ENCODE data around the gene FURIN.

DNA sequence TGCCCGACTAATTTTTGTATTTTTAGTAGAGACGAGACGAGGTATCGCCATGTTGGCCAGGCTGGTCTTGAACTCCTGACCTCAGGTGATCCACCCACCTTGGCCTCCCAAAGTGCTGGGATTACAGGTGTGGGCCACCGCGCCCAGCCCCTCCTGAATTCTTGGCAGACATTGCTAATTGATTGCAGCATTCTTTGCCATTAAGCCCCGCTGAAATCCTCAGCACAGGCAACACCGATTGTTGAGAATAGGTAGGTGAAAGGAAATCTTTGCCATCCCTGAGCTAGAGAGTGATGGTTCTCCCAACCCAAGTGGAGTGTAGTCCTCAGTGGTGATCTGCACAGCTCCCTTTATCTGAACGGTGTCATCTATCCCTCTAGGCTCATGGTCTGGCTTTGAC, 36.4 kb downstream of the FURIN start:
- TF ChIP-seq CREB1 (IDR thresholded peaks at IDR 0.05) (no peak), KDM1A (IDR thresholded peaks at IDR 0.05; ENCODE audit: borderline replicate concordance, low read length) (no peak), TAF7 (optimal IDR thresholded peaks at IDR 0.05; ENCODE audit: borderline replicate concordance, low read depth, low read length) (no peak), RNF2 (IDR thresholded peaks at IDR 0.05; ENCODE audit: borderline replicate concordance, low read depth, low read length, missing control alignments, poor library complexity, severe bottlenecking) (no peak), SIRT6 (IDR thresholded peaks at IDR 0.05; ENCODE audit: low read length) (no peak), GABPA (IDR thresholded peaks at IDR 0.05; ENCODE audit: borderline replicate concordance, insufficient read depth, low read length) (no peak), RAD21 (IDR thresholded peaks at IDR 0.05 in 1 of 2, conservative IDR thresholded peaks at IDR 0.05 in 1 of 2; ENCODE audit: low read depth in 2 of 2, low read length in 2 of 2) (no peak), SIX5 (IDR thresholded peaks at IDR 0.05; ENCODE audit: low read depth, low read length) (no peak), HDAC2 (IDR thresholded peaks at IDR 0.05; ENCODE audit: borderline replicate concordance in 1 of 2, low read depth in 2 of 2, low read length in 2 of 2) (no peak)
- TF ChIP-seq, protein P1, sequence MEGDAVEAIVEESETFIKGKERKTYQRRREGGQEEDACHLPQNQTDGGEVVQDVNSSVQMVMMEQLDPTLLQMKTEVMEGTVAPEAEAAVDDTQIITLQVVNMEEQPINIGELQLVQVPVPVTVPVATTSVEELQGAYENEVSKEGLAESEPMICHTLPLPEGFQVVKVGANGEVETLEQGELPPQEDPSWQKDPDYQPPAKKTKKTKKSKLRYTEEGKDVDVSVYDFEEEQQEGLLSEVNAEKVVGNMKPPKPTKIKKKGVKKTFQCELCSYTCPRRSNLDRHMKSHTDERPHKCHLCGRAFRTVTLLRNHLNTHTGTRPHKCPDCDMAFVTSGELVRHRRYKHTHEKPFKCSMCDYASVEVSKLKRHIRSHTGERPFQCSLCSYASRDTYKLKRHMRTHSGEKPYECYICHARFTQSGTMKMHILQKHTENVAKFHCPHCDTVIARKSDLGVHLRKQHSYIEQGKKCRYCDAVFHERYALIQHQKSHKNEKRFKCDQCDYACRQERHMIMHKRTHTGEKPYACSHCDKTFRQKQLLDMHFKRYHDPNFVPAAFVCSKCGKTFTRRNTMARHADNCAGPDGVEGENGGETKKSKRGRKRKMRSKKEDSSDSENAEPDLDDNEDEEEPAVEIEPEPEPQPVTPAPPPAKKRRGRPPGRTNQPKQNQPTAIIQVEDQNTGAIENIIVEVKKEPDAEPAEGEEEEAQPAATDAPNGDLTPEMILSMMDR (IDR thresholded peaks at IDR 0.05; ENCODE audit: control extremely low read depth in 1 of 3, insufficient read depth in 1 of 3, low read depth in 1 of 3, low read length in 3 of 3), result no peak
- TF ChIP-seq, protein P2, sequence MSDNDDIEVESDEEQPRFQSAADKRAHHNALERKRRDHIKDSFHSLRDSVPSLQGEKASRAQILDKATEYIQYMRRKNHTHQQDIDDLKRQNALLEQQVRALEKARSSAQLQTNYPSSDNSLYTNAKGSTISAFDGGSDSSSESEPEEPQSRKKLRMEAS (IDR thresholded peaks at IDR 0.05), result no peak

Data from H1 (cell line).